Stomach smooth muscle (tissue), 2 donors: Measurements from ENCODE around the gene RTP2.
"Not testable (repeated sequence)": the region's sequence is repeated elsewhere in the genome, so short reads cannot be mapped to it uniquely, and the experiment has no call there.

Source experiments
- H3K27ac ChIP-seq: one replicate; pipeline ENCODE4 v1.7.0; 2013; ENCODE audit warnings: mild to moderate bottlenecking, low read length, inconsistent platforms
- H3K27me3 ChIP-seq, 2 donors: one replicate each; pipeline ENCODE4 v1.7.0; 2013; ENCODE audit warnings: low read length in 2 of 2; ENCODE audit not compliant: insufficient read depth in 2 of 2, control insufficient read depth in 1 of 2
- H3K36me3 ChIP-seq, 2 donors: one replicate each; pipeline ENCODE4 v1.7.0; 2013; ENCODE audit warnings: low read length in 2 of 2; ENCODE audit not compliant: control insufficient read depth in 2 of 2, insufficient read depth in 2 of 2
- H3K4me1 ChIP-seq: one replicate; pipeline ENCODE4 v1.7.0; 2013; ENCODE audit warnings: low read length; ENCODE audit not compliant: control insufficient read depth, insufficient read depth
- H3K4me3 ChIP-seq, 2 donors: one replicate each; pipeline ENCODE4 v1.7.0; 2013; ENCODE audit warnings: low read length in 2 of 2
- H3K9ac ChIP-seq, 2 donors: one replicate each; pipeline ENCODE4 v1.7.0; 2013; ENCODE audit warnings: low read length in 2 of 2, mild to moderate bottlenecking in 1 of 2
- H3K9me3 ChIP-seq, 2 donors: one replicate each; pipeline ENCODE4 v1.7.0; 2013; ENCODE audit warnings: low read length in 2 of 2; ENCODE audit not compliant: control insufficient read depth in 2 of 2
- donor health status: healthy.
- donor health status: Pancreatic carcinoma.

RTP2 gene

DNA sequence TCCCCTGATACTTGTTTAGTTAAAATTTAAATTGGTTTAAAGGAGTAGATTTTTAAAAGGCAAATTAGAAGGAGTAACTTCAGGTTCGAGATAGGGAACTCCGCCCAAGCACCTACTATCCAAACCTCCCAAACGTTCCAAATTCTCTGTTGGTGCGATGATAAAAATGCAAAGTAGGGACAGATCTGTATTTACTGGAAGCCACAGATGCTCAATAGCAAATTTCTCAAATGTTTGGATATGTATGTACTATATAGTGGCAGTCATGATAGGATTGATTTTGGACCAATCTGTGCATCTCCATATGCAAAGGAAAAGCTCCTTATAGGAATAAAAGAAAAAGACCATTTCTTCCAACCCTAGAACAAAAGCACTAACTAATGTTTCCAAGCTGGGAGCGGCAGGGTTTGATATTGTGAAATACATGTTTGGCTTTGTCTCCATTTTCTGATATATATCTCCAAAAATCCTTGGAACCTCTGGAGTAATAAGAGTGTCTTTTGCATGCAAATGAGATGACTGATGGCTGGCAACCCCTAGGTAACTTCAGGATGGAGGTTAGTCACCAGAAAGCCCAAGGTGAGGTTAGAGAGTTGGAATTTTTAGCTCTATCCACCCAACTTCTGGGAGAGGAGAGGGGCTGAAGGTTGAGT lies 15.6 kb downstream of the RTP2 start:
- peaks cover 0 to 4% of the 10 kb centered on the region in 2 donors for H3K27me3 ChIP-seq
- H3K36me3 ChIP-seq = no peaks in the 10 kb centered on the region
- H3K4me1 ChIP-seq = no peaks in the 10 kb centered on the region
- H3K9ac ChIP-seq = no peak overlapping the region
- peaks cover 5 to 6% of the 10 kb centered on the region in 2 donors for H3K9me3 ChIP-seq
- H3K27ac ChIP-seq = no peak overlapping the region
- no peak overlapping the region for H3K4me3 ChIP-seq

DNA sequence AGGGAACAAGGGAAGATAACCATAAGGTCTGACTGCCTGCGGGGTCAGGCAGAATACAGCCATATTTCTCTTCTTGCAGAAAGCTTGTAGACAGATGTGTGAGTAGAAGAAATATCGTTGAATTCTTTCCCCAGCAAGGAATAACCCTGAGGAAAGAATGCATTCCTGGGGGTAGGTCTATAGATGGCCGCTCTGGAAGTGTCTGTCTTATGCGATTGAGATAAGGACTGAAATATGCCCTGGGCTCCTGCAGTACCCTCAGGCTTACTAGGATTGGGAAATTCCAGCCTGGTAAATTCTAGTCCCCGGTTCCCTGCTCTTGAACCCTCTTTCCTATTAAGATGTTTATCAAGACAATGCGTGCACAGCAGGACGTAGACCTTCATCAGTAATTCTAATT lies 16.4 kb downstream of the RTP2 start:
- H3K36me3 ChIP-seq = no peaks in the 10 kb centered on the region
- H3K9ac ChIP-seq = no peak overlapping the region
- no peak overlapping the region for H3K4me3 ChIP-seq

DNA sequence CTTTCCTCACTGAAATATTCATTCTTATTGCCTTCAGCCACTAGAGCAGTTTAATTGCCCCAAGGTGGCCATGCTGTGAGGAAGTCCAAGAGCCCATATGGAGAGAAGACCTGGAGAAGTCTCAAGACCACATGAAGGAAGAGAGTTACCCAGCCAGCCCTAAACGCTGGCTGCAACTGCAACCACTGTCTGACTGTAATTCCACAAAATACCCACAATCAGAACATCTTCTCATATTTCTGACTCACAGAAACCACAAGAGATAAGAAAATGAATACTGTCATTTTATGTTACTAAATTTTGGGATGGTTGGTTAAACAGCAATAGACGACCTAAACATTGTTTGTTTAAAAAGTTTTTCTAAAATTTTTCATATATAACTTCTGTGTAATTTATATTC lies 17.5 kb downstream of the RTP2 start:
- Histone ChIP-seq H3K9ac (no peak overlapping the region), H3K36me3 (no peaks in the 10 kb centered on the region), H3K4me1 (no peaks in the 10 kb centered on the region), H3K4me3 (no peak overlapping the region), H3K27ac (no peak overlapping the region), H3K9me3 (peaks cover 5 to 6% of the 10 kb centered on the region in 2 donors), H3K27me3 (peaks cover 0 to 4% of the 10 kb centered on the region in 2 donors)

More for the DNA sequence above, 16.4 kb downstream of the RTP2 start:
- H3K27ac ChIP-seq = no peak overlapping the region
- H3K27me3 ChIP-seq = peaks cover 0 to 4% of the 10 kb centered on the region in 2 donors
- peaks cover 5 to 6% of the 10 kb centered on the region in 2 donors for H3K9me3 ChIP-seq
- no peaks in the 10 kb centered on the region for H3K4me1 ChIP-seq

DNA sequence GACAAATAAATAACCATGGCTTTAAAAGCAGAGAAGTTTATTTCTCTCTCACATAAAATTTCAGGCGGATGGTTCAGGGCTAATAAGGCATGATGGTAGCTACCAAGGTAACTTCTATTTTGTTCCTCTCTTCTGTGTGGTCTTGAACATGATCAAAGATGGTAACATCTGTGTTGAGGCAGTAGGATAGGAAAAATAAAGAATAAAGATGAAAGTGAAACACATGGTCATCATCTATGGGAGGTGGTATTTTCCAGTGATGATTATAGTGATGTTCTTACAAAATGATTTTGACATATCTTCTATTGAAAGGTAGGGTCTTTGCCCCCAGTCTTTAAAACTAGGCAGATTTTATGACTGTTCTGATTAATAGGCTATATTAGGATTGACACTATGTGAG lies 17.9 kb downstream of the RTP2 start:
- no peak overlapping the region for H3K27ac ChIP-seq
- no peak overlapping the region for H3K9ac ChIP-seq
- H3K4me1 ChIP-seq = no peaks in the 10 kb centered on the region
- peaks cover 0 to 4% of the 10 kb centered on the region in 2 donors for H3K27me3 ChIP-seq
- H3K36me3 ChIP-seq = no peaks in the 10 kb centered on the region
- no peak overlapping the region for H3K4me3 ChIP-seq
- peaks cover 5 to 6% of the 10 kb centered on the region in 2 donors for H3K9me3 ChIP-seq

DNA sequence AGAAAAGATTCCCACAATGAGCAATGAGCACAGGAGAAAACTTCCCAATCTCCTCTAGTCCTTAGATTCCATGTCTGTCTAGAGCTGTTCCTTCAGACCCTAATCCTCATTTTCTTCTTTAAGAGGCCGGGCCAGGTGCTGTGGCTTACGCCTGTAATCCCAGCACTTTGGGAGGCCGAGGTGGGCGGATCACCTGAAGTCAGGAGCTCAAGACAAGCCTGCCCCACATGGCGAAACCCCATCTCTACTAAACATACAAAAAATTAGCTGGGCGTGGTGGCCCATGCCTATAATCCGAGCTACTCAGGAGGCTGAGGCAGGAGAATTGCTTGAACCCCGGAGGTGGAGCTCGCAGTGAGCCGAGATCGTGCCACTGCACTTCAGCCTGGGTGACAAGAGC lies 20.6 kb downstream of the RTP2 start:
- H3K27ac ChIP-seq, H3K4me1 ChIP-seq, H3K27me3 ChIP-seq, H3K9me3 ChIP-seq, H3K4me3 ChIP-seq, H3K9ac ChIP-seq, H3K36me3 ChIP-seq: not testable (repeated sequence)

DNA sequence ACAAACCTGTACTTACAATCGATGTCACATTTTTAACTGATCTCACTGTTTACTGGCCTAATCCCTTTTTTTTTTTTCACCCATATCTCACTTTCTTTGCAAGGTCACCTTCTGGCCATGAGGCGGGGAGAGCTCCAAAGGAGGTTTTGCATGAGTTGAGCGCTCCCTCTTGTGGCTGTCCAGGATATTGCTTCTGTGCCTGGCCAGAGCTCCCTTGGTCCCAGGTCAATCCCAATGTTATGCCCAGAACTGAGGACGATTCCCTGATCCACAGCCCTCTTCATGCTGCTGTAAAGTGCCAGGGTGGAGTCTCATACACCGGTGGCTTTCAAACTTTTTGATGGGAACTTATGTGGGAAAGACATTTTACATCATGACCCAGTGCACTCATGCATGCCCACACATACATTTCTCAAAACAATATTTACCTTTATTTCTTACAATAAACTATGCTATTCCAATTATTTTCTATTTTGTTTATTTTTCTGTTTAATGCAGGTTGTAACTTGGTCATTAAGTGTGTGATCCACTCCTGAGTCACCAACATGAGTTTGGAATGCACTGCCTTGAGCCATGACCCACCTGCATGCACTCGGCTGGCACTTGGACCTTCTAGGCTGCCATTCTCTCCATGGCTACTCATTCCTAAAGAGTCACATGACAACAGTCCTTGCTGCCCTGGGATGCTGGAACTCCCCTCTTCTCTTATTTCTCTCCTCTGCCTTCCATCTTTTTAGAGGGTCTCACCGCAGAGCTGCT lies 22.5 kb downstream of the RTP2 start:
- no peak overlapping the region for H3K27ac ChIP-seq
- no peaks in the 10 kb centered on the region for H3K36me3 ChIP-seq
- no peaks in the 10 kb centered on the region for H3K4me1 ChIP-seq
- no peaks in the 10 kb centered on the region for H3K9me3 ChIP-seq
- H3K4me3 ChIP-seq = no peak overlapping the region
- H3K9ac ChIP-seq = no peak overlapping the region
- H3K27me3 ChIP-seq = no peaks in the 10 kb centered on the region

DNA sequence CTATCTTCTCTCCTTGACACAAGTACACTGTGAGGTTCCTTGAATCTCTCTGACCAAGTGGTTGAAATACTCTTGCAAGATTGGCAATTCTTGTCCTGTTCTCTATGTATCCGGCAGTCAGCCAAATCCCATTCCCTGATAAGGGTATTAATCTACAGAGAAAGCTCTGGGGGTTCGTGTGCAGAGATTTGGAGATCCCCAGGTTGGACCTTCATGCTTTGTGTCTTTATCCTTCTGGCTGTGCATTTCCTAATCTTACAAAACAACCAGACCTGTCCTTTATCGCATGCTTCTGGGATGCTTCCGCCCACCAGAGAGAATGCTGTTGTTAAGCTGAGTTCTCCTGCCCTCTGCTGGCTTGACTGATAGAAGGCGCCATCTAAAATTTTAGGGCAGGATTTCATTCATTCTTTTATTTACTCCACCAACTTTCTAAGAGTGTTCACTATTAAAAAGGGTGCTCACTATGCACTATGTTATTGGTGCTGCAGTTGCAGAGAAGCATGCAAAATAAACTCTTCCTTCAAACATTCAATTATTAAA lies 23.6 kb downstream of the RTP2 start:
- Histone ChIP-seq H3K9me3 (no peaks in the 10 kb centered on the region), H3K27ac (no peak overlapping the region), H3K4me1 (no peaks in the 10 kb centered on the region), H3K36me3 (no peaks in the 10 kb centered on the region), H3K4me3 (no peak overlapping the region), H3K27me3 (no peaks in the 10 kb centered on the region), H3K9ac (no peak overlapping the region)

DNA sequence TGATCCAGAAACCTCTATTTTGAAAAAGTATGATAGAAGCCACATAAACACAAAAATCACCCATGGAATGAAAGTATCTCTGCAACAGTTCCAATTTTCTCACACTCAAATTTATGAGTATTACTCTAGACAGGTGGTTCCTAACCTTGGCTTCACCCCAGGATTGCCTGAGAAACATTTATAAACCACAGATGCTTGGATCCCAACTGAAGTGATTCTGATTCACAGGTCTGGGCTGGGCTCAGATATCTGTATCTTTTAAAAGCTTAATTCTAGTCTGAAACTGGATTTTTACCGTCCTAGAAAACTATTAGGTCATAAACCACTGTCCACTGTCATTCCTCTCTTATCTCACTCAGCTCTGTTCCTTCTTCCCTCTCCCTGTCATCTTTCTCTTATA lies 24.8 kb downstream of the RTP2 start:
- no peaks in the 10 kb centered on the region for H3K36me3 ChIP-seq
- H3K27ac ChIP-seq = no peak overlapping the region
- no peaks in the 10 kb centered on the region for H3K9me3 ChIP-seq
- H3K9ac ChIP-seq = no peak overlapping the region
- H3K4me1 ChIP-seq = no peaks in the 10 kb centered on the region
- no peak overlapping the region for H3K4me3 ChIP-seq
- H3K27me3 ChIP-seq = no peaks in the 10 kb centered on the region

DNA sequence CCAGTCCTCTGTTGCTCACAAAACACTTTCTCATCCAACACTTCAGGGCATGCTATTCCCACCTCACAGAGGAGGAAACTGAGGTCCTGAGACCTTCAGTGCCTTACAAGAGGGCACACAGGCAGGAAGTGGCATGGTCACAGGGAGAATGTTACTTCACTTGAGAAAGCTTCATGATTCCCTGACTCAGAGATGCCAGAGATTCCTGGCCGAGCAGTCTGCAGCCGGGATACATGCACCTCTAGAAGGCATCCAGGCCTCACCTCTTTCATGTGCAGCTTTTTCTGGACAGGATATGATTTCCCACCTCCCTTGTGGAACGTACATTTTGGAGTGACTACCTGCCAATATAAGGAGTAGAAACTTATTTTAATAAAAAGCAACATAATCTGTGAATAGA lies 29.3 kb downstream of the RTP2 start:
- no peak overlapping the region for H3K9ac ChIP-seq

DNA sequence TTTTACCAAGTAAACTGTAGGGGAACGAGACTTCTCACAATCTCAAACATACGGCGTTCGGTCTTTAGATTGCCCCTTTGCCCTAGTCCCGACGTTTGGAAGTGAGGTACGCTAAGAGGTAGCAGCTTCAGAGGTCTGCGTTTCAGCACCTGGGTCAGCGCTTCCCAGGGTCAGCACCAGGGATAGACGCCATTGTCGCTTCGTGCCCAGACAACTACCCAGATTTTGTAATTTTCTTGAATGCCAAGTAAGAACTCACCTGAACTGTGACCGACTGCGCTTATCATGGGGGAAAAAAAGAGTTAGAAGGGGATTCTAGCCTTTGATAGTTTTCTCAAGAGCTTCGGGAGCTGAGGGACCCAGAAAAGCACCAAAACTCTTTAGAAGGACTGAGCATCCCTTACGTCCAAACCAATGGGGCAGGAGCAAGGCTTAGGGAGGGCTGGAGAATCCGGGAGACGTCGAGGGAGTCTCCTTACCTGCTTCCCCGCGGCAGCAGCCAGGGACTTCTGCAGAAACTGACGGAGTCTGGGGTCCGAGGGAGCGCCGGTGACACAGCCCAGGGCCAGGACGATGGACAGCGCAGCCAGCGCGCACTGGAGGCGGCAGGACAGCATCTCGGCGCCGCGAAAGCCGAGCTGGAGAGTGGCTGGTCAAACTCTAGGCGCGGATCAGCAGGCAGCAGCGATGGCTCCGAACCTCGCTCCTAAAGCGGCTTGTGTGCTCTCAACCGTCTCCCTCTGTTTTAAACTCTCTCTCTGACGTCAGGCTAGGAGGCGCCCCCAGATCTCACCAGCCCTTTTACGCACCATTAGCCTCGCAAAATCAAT lies 32.5 kb downstream of the RTP2 start, which contains the start of gene SST:
TSS of gene SST (minus strand) at position 720 of the 830 bp plus-strand sequence. CDS start at position 617, 103 bp downstream.
- no peaks in the 10 kb centered on the region for H3K9me3 ChIP-seq
- no peak within 1 kb of the TSS for H3K4me3 ChIP-seq
- H3K27me3 ChIP-seq = peaks cover 0 to 7% of the 10 kb centered on the region in 2 donors
- no peaks in the 10 kb centered on the region for H3K4me1 ChIP-seq
- no peak within 1 kb of the TSS for H3K27ac ChIP-seq
- no peak within 1 kb of the TSS for H3K9ac ChIP-seq
- no peaks in the 10 kb centered on the region for H3K36me3 ChIP-seq

More for the DNA sequence above, 29.3 kb downstream of the RTP2 start:
- H3K9me3 ChIP-seq = no peaks in the 10 kb centered on the region
- no peak overlapping the region for H3K27ac ChIP-seq
- H3K4me3 ChIP-seq = no peak overlapping the region
- no peaks in the 10 kb centered on the region for H3K4me1 ChIP-seq
- peaks cover 0 to 7% of the 10 kb centered on the region in 2 donors for H3K27me3 ChIP-seq
- no peaks in the 10 kb centered on the region for H3K36me3 ChIP-seq
